SK-N-DZ (cell line): Measurements from ENCODE around the gene SAMD1. TPM values are rescaled to one million over a fixed set of nuclear protein-coding genes. Genes with fewer than 3 reads are reported as not detected.
A peak's percentile ranks its signal among the peaks of the same experiment; 100 is the strongest.

Experiments used
- DNase-seq: peaks from one replicate; pipeline ENCODE4 v3.0.0-alpha.2; 2015; ENCODE audit warnings: low spot score
- polyA plus RNA-seq, 2 experiments: library from polyadenylated mRNA; depleted of rRNA; stranded (reverse); fragments of >200 nt; gene quantifications; 2 replicates each; pipeline ENCODE4 v1.2.3, GENCODE V29; 2014

SAMD1 gene
- polyA plus RNA-seq (2014; cell fraction: cytosol; rRNA removed) = 65.0 and 85.3 TPM in 2 replicates
- 72.7 and 75.8 TPM in 2 replicates for polyA plus RNA-seq (2014; cell fraction: nucleus; rRNA removed)

GRCh38 chr19:14090509-14091080, at the start of gene SAMD1:
Gene SAMD1, minus strand, starts transcription at chr19:14090751.
- peak; percentile 76 for DNase-seq

- DNase-seq = no peak
These were observed 49.4 kb upstream of the SAMD1 start for GRCh38 chr19:14139944-14140343.

- no peak for DNase-seq
These were observed 48.2 kb upstream of the SAMD1 start for GRCh38 chr19:14138576-14139265.

- DNase-seq = peak; percentile 100
These were observed 46.1 kb upstream of the SAMD1 start, which contains the start of gene ASF1B for GRCh38 chr19:14136509-14137281. Gene ASF1B, minus strand, starts transcription at chr19:14136589. Its CDS starts 133 bp downstream, at chr19:14136456.

GRCh38 chr19:14135985-14136508, 45.5 kb upstream of the SAMD1 start:
- no peak for DNase-seq

GRCh38 chr19:14135355-14135754, 44.8 kb upstream of the SAMD1 start:
- DNase-seq = no peak

GRCh38 chr19:14127929-14128509, 37.5 kb upstream of the SAMD1 start:
- no peak for DNase-seq

GRCh38 chr19:14127176-14127575, 36.6 kb upstream of the SAMD1 start:
- DNase-seq = no peak

- DNase-seq = no peak
These were observed 32.4 kb upstream of the SAMD1 start for GRCh38 chr19:14122924-14123323.

GRCh38 chr19:14120497-14120780, 29.9 kb upstream of the SAMD1 start:
- no peak for DNase-seq

- DNase-seq = no peak
These were observed 29.3 kb upstream of the SAMD1 start for GRCh38 chr19:14119644-14120496.

- DNase-seq = no peak
These were observed 28.6 kb upstream of the SAMD1 start for GRCh38 chr19:14119146-14119545.

- peak; percentile 36 for DNase-seq
These were observed 27.9 kb upstream of the SAMD1 start for GRCh38 chr19:14118165-14119051.

- peak; percentile 97 for DNase-seq
These were observed 27.2 kb upstream of the SAMD1 start, which contains the start of gene PRKACA for GRCh38 chr19:14117668-14118164. Gene PRKACA, minus strand, starts transcription at chr19:14117762. Its CDS starts 215 bp downstream, at chr19:14117547.

GRCh38 chr19:14116918-14117578, 26.5 kb upstream of the SAMD1 start:
- no peak for DNase-seq

GRCh38 chr19:14116525-14116917, 26.0 kb upstream of the SAMD1 start:
- DNase-seq = no peak

- DNase-seq = no peak
These were observed 25.2 kb upstream of the SAMD1 start for GRCh38 chr19:14115756-14116155.

GRCh38 chr19:14114854-14115253, 24.3 kb upstream of the SAMD1 start:
- DNase-seq = no peak

- no peak for DNase-seq
These were observed 23.9 kb upstream of the SAMD1 start for GRCh38 chr19:14114439-14114838.
